Non-pigmented ciliary epithelial cell (primary cell): ENCODE measurements around the gene SLC39A12.
"Not testable (repeated sequence)": the region's sequence is repeated elsewhere in the genome, so short reads cannot be mapped to it uniquely, and the experiment has no call there.

Experiments used
- DNase-seq: peaks from one replicate; pipeline ENCODE4 v3.0.0-alpha.2; 2010; ENCODE audit warnings: low read depth

The SLC39A12 gene

DNA sequence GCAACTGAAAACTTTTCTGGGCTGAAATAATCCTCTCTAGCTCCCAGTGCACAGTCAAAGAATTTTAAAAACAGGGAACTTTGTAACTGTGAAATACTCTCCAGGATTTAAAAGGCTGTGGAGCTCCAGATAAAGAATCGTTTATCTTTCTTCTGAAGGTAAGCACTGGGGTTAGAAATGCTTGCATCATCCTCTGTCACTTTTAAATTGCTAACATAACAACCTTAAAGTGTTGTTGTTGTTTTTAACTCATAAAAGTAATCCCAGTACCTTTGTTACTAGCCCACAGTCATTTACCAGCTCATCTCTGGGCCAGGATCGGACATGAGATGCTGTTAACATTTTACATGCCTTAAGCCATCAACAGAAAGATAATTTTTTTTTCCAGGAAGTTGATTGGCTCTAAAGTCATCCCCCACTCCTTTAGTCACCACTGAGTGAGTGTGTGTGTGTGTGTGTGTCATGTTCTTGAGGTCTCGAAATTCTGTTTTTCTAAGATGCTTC is at the start of gene SLC39A12:
TSS of gene SLC39A12 (plus strand) at position 51 of the 504 bp plus-strand sequence. CDS start 1,359 bp downstream, outside the sequence.
- DNase-seq, result peak; percentile 42

DNA sequence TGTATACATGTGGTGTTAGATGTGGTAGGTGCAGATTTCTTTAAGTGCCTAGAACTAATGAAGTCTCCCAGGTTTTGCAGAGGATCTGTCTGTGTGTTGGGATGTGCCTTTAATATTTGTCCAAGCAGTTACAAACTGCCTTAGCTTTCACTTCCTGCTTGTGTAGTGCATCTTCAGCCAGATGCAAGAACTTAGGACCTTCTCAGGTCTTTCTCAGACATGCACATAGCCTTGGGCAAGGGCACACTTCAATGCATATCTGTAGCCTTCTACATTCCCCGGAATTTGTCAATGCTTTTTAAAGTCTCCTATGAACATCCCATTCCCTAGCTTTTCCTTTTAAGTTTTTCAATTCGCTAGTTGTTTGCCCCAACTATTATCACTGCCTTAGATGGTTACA is 47.2 kb upstream of the SLC39A12 start:
- no peak for DNase-seq

DNA sequence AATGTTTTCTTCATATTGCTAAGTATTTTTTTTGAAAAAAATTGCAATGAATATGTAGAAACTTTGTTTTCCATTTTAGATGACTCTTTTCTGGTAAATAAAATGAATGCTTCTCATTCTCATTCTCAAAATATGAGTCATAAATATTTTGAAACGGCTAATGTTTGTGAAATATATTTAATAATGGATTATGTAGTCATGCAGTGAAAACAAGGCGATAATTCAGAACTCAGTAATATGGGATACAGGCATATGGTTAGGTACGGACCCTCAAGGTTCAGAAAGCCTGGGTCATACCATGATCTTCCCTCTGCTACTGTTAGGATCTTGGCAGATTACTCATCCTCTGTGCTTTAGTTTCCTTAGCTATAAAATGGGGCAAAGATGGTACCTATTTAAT is 46.2 kb upstream of the SLC39A12 start:
- no peak for DNase-seq

DNA sequence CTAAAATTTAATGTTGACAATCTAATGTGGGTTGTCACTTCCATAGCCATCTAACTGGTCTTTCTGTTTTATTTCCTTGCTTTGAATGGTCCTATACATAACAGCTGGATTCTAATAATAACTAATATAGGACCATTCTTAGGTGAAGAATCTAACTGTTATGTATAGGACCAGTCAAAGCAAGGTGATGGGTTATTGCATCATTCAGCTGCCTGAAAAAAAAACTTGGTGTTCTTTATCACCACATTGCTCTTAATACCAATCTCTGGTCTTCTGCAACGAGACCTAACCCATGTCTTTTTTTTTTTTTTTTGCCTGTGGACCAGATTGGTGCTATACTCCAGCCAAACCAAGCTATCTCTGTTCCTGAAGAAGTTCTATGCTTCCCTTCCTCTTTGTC is 45.7 kb upstream of the SLC39A12 start:
- no peak for DNase-seq

DNA sequence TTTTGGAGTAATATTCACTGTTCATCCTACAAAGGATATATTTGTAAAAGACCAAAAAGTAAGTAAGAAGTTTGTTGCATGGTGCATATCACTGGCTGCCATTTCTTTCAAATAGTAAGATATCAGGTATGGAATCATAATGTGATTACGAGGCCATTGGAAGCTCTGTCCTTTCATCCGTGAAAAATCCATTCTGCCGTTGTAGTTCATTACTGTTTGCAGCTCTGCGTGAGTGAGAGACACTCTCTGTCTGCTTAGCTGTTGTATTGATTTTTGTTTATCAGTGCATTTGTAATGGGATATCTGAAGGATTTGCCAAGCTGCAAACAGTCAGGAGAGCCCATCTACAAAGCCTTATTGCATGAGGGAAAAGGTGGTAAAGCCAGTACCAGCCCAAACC is 44.1 kb upstream of the SLC39A12 start:
- no peak for DNase-seq

DNA sequence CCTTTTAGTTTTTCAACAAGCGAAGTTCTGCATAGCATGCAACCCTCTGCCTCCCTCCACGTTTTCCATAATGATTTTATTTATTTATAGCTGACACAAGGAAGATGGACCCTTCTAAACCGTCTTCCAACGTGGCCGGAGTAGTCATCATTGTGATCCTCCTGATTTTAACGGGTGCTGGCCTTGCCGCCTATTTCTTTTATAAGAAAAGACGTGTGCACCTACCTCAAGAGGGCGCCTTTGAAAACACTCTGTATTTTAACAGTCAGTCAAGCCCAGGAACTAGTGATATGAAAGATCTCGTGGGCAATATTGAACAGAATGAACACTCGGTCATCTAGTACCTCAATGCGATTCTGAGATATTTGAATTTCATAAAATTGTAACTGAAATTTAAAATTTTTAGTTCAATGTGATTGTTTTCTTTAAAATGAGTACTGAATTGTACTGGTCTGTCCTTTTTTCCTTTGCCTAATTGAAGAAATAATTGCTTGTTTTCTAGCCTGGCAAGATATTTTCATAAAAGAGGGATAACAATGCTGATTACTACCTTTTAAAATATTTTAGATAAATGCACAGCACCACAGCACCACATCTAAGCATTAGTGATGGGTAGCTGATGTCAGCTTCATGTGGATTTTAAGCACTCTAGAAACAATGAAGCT is 41.5 kb upstream of the SLC39A12 start:
- peak; percentile 10 for DNase-seq

DNA sequence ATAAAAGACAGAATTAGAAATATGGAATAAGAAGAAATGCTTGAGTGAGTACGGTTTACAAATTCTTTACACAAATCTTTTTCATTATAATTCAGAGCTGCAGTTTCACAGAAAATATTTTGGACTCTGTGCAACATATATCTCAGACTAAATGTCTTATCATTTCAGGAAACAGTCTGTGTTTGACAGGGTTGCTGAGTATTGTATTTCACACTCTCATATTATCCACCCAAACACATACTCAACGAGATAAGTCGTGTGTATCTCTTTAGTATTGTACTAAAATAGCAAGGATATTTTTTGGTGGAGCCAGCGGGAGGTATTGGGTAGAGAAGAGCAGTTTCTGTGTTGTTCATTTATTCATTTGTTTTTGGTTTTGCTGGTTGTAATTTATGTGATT is 39.0 kb upstream of the SLC39A12 start:
- no peak for DNase-seq

DNA sequence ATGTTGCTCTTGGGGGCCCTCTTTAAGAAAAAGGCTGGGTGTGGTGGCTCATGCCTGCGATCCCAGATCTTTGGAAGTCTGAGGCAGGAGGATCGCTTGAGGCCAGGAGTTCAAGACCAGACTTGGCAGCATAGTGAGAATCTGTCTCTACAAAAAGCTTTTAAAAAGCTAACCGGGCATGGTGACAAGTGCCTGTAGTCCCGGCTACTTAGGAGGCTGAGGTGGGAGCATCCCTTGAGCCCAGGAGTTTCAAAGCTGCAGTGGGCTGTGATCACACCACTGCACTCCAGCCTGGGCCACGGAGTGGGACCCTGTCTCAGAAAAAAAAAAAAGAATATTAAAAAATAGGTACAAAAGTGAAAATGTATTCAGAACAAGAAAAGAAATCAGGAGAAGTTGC is 38.1 kb upstream of the SLC39A12 start:
- no peak for DNase-seq

DNA sequence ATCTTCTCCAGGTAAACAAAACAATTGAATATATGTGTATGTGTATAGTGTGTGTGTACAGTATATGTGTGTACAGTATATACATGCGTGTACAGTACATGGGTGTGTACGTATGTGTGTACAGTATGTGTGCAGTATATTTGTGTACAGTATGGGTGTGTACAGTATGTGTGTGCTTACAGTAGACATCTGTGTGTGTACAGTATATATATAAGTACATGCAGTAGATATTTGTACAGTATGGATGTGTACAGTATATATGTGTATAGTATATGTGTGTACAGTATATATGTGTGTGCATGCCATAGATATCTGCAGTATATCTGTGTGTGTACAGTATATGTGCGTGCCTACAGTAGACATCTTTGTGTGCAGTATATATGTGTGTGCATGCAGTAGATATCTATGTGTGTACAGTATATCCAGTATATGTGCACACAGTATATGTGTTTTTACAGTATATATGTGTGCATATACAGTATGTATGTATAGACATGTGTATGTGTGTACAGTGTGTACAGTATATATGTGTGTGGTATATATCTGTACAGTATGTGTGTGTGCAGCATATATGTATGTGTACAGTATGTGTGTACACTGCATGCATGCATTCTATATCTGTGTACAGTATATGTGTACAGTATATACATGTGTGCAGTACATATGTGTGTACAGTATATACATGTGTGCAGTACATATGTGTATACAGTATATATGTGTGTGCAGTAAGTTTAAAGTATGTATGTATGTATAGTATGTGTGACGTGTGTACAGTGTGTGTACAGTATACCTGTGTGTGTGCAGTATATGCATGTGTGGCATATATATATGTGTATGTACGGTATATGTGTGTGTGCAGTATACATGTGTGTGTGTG is 37.3 kb upstream of the SLC39A12 start:
- no peak for DNase-seq

DNA sequence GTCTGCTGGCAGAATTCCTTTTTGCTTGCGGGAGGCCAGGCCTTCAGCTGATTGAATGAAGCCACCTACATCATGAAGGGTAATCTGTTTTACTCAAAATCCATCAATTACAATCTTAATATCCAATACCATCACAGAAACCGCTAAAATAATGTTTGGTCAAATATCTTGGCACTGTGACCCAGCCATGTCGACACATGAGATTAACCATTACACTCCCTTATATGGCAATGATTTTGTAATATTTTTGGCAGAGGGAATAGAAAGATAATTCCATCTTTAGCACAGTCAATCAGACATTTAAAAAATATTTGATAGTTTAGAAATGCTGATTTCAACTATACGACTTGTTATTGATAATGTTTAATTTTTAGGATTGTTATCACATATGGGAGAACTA is 36.5 kb upstream of the SLC39A12 start:
- no peak for DNase-seq

DNA sequence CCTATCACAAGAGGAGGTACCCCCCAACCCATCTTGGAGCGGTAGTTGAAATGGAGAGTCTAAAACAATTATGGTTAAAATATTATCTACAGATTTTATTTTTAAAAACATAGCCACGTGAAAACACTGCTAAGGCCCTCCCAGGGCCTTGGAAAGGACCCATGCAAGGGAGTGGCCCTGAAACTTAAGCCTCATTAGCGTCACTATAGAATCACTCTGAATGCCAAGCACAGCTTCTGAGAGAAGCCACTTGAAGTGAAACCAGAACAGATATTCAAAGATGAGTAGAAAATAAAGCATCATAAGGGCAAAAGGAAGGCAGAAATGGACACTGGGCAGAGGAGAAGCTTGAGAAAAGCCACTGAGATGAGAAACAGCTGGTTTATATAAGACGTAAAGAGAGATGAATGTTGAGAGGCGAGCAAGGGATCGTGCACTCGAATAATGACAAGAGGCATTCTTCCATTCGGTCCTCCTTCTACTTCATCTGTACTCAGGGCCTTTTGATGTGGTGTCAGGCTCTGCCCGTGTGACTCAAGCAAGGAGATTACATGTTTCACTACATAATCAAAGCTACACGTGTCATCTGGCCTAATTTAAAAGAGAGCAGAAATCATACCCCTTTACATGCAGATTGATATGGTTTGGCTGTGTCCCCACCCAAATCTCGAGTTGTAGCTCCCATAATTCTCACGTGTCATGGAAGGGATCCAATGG is 33.4 kb upstream of the SLC39A12 start:
- DNase-seq, result no peak

DNA sequence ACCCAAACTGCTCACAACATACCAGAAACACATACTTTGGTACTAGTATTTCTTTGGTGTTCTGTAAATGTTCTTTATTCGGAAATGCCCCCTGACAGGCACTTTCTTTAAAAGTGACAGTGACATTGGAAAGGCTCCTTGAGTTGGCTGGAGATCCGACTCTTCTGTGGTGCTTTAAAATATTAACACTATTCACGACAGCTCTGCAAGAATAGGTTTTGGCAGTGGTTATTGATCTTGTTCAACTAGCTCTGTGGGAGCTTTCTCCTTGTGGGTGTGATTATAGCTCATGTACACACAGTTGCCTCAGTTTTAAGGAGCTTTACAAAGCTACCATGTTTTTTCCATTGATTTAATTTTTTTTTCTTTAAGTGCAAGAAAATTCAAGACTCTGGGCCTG is 30.3 kb upstream of the SLC39A12 start:
- DNase-seq, result no peak

DNA sequence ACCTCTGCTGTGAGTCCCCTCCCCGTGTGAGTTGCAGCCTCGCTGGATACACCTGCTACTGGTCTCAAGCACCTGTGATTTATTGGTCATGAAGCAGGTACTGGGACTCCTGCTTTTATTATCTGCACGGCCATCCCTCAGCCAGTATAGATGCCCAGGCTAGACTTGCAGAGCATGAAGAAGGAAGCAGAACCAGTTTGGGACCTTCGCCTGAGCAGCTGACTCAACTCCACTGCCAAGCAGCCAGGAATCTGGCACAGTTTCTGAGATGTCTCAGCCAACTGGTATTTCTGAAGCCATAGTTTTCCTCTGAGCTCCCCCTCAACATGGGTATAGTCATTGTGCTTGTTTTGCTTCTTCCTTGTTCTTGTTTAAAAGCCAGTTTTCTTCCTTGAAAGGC is 28.0 kb upstream of the SLC39A12 start:
- DNase-seq, result peak; percentile 75

DNA sequence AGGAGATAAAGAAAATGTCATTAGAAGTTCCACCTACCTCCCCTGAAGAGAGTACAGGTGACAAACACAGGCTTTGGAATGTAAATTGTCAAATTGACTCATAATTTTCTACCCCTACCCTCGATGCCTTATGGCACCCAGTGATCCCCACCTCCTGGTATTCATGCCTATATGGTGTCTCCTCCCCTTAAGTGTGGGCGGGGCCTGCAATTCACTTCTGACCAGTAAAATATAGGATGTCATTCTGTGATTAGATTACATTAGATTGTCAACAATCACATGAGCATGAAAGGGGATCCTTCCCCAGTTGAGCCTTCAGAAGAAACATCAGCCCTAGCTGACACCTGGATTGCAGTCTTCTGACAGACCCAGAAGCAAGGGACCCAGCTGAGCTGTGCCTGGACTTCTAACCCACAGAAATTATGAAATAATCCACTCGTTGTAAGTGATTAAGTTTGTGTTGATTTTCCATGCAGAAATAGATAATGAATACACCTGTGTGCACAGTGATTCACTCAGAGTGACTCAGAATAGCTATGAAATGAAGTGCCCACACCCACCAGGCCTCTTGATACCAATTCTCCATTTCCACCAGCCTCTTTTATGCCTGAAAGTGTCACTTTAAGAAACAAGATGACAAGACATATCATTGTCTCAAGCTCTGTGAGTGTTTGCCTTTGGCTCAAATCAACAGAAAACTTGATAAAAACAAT is 8.5 kb upstream of the SLC39A12 start:
- DNase-seq, result no peak

DNA sequence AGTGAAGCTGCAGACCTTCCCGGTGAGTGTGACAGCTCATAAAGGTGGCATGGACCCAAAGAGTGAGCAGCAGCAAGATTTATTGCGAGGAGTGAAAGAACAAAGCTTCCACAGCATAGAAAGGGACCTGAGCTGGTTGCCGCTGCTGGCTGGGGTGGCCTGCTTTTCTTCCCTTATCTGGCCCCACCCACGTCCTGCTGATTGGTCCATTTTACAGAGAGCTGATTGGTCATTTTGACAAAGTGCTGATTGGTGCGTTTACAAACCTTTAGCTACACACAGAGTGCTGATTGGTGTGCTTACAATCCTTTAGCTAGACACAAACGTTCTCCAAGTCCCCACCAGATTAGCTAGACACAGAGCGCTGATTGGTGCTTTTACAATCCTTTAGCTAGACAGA is 1.4 kb upstream of the SLC39A12 start:
- DNase-seq, result not testable (repeated sequence)

DNA sequence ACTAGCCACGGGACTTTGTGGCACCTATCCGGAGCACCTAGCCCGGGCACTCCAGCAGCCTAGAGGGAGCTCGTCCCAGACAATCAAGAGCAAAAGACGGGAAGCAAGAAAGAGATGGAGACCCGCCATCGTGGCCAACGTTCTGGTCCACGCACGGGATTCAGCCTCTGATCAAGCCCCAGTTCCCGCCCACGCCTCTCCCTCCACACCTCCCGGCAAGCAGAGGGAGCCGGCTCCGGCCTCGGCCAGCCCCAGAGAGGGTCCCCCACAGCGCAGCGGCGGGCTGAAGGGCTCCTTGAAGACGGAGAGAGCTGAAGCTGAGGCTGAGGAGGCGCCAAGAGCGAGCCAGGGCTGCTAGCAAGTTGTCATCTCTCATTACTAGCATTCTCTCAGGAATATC is 992 bp upstream of the SLC39A12 start:
- no peak for DNase-seq

DNA sequence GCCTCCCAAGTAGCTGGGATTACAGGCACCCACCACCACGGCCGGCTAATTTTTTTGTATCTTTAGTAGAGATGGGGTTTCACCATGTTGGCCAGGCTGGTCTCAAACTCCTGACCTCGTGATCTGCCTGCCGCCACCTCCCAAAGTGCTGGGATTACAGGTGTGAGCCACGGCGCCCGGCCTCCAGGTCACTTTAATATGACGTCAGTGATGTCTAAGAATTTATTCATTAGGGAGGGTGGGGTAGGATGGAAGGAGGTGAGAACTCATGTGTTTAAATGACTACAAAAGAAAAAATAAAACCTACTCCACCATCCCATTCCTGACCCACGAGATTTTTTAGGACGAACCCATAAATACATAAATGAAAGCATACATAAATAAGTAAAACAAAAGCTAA is 2.7 kb downstream of the SLC39A12 start:
- DNase-seq, result not testable (repeated sequence)

DNA sequence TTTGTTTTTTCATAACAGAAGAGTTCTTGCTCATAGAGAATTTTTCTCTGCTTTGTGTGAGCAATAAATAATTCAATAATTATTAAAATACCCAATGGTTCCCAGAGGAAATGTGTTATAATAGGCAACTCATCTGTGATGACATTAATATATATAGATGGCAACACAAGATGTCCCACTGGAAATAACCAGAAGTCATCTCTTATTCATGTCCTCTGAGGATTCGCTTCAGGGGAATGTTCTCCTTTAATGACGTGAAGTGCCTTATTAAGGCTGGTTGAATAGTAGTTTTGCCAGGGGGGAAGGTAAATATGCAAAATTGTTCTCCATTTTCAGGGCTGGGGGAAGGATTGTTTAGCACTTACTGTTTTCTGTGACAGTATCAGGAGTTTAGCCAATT is 3.1 kb downstream of the SLC39A12 start:
- no peak for DNase-seq

DNA sequence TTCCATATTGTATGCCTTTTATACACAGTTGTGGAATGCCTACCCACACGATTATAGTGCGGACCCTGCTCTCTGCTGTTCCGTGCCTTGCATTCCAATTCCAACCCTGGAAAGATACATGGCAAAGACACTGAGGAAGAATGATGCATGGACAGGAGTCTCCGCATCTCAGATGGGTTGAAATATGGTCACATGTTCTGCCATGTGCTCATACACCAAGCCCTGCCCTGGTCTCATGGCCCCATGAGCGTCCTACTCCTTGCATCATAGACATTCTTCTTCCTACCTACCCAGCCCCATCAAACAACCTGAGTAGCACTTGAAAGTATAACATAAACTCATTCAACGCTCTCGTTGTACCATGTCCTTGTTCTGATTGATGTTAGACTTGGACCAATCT is 6.3 kb downstream of the SLC39A12 start:
- no peak for DNase-seq

DNA sequence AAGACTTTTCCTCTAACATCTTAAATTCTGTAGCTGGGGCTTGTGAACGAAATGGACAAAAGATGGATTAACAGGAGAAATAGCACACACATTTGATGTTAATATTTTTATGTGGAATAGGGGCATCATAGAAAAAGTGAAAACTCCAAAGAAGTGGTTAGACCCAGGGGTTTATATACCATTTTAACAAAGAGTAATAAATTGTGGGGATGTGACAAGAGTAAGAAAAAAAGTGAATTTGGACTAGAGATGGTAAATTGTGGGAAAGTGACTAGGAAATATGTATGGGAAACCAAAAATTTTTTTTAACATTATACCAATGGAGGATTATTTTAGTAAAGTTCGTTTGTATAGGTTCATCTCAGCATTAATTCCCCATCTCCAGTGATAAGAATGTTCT is 8.2 kb downstream of the SLC39A12 start:
- DNase-seq, result no peak

DNA sequence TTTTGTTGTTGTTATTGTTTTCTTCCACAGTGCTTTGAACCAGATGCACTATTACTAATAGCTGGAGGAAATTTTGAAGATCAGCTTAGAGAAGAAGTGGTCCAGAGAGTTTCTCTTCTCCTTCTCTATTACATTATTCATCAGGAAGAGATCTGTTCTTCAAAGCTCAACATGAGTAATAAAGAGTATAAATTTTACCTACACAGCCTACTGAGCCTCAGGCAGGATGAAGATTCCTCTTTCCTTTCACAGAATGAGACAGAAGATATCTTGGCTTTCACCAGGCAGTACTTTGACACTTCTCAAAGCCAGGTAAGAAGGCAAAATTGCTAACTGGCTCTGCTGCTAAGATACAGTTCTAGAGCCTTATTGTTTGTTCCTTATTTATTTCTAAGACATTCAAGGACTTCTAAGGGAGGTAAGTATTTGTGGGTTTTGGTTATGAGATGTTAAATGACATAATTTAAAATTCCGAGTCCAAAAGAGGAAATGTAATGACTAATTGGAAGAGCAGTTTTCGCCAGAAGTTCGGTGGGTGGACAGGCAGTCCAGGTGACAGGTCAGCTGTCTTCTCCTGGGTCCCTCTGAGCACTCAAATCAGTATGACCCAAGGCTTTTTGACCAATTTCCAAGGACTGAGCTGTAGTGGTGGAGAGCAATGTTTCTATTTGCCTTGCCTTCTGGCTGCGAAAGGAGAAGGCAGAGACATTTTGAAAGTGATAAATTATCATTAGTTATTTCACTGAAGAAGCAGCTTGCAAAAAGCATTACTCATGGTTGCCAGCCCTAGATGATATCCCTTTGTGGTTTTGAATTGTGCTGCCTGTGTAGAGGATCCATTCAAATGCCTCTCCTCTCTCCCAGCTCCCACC is 10.1 kb downstream of the SLC39A12 start:
- no peak for DNase-seq
